ENCODE results near the gene SULT4A1.
"Not testable (repeated sequence)": the region's sequence is repeated elsewhere in the genome, so short reads cannot be mapped to it uniquely, and the experiment has no call there.

The SULT4A1 gene, protein sequence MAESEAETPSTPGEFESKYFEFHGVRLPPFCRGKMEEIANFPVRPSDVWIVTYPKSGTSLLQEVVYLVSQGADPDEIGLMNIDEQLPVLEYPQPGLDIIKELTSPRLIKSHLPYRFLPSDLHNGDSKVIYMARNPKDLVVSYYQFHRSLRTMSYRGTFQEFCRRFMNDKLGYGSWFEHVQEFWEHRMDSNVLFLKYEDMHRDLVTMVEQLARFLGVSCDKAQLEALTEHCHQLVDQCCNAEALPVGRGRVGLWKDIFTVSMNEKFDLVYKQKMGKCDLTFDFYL

DNA sequence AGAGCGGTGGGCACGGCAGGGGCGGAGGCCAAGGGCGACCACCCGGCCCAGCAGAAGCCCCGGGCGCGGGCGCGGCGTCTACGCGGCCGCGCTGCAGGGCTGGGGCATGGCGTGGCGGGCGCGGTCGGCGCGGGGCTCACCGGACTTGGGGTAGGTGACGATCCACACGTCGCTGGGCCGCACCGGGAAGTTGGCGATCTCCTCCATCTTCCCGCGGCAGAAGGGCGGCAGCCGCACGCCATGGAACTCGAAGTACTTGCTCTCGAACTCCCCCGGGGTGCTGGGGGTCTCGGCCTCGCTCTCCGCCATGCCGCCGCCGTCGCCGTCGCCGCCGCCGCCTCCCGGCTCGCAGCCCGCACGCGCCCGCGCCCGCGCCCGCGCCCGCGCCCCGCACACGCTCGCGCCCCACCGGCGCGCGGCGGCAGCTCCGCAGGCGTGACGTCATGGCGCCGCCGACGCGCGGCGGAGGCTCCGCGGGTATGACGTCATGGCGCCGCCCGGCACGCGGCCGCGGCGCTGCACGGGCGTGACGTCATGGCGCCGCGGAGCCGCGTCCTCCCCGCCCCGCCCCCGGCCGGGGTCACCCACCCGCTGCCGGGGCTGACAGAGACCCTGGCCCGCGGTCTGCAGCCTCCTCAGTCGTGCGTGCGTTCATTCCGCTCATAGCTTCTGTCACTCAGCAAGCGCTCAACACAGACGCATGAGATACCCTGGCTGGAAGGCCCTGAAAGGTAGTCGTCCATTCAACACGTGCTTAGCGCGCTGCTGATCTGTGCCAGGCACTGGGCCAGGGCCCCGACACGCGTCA, at the start of gene SULT4A1:
Gene SULT4A1 (minus strand): TSS at position 440 of the 808 bp plus-strand sequence. CDS start 131 bp downstream, at position 309.
- TF ChIP-seq CTCF (IDR thresholded peaks at IDR 0.05; ENCODE audit: control insufficient read depth, insufficient read depth, low read depth, low read length, missing control alignments): no peak
- DNase-seq (ENCODE audit: low read depth): no peak
- no peak within 1 kb of the TSS for H3K4me3 ChIP-seq (ENCODE audit: control insufficient read depth, low read depth, low read length)

- H3K4me3 ChIP-seq (ENCODE audit: control insufficient read depth, low read depth, low read length): no peak overlapping the region
- DNase-seq (ENCODE audit: low read depth): no peak
- TF ChIP-seq CTCF (IDR thresholded peaks at IDR 0.05; ENCODE audit: control insufficient read depth, insufficient read depth, low read depth, low read length, missing control alignments): no peak
Measured at GRCh38 chr22:43911351-43911750, 49.0 kb upstream of the SULT4A1 start.

GRCh38 chr22:43910178-43910695, 47.9 kb upstream of the SULT4A1 start:
- no peak for TF ChIP-seq CTCF (IDR thresholded peaks at IDR 0.05; ENCODE audit: control insufficient read depth, insufficient read depth, low read depth, low read length, missing control alignments)
- no peak for DNase-seq (ENCODE audit: low read depth)
- no peak overlapping the region for H3K4me3 ChIP-seq (ENCODE audit: control insufficient read depth, low read depth, low read length)

- no peak for TF ChIP-seq CTCF (IDR thresholded peaks at IDR 0.05; ENCODE audit: control insufficient read depth, insufficient read depth, low read depth, low read length, missing control alignments)
- no peak for DNase-seq (ENCODE audit: low read depth)
- no peak overlapping the region for H3K4me3 ChIP-seq (ENCODE audit: control insufficient read depth, low read depth, low read length)
Measured at GRCh38 chr22:43909708-43910107, 47.4 kb upstream of the SULT4A1 start.

- no peak overlapping the region for H3K4me3 ChIP-seq (ENCODE audit: control insufficient read depth, low read depth, low read length)
- TF ChIP-seq CTCF (IDR thresholded peaks at IDR 0.05; ENCODE audit: control insufficient read depth, insufficient read depth, low read depth, low read length, missing control alignments): no peak
- DNase-seq (ENCODE audit: low read depth): no peak
Measured at GRCh38 chr22:43905681-43906080, 43.4 kb upstream of the SULT4A1 start.

GRCh38 chr22:43904412-43904811, 42.1 kb upstream of the SULT4A1 start:
- peak; percentile 31 for TF ChIP-seq CTCF (IDR thresholded peaks at IDR 0.05; ENCODE audit: control insufficient read depth, insufficient read depth, low read depth, low read length, missing control alignments)

GRCh38 chr22:43903033-43903432, 40.7 kb upstream of the SULT4A1 start:
- H3K4me3 ChIP-seq (ENCODE audit: control insufficient read depth, low read depth, low read length); DNase-seq (ENCODE audit: low read depth): not testable (repeated sequence)

More at GRCh38 chr22:43904412-43904811, 42.1 kb upstream of the SULT4A1 start:
- not testable (repeated sequence) for H3K4me3 ChIP-seq (ENCODE audit: control insufficient read depth, low read depth, low read length); DNase-seq (ENCODE audit: low read depth)

Data from AG09309 (cell line).